Measurements from ENCODE around the gene LSM10. TPM values are rescaled to one million over a fixed set of nuclear protein-coding genes. Genes with fewer than 3 reads are reported as not detected.
A peak's percentile ranks its signal among the peaks of the same experiment; 100 is the strongest.

Gene LSM10
- total and polyA plus RNA-seq, 9 of the 15 experiments (the other 6 are each of a cell fraction or from before 2014, with no cell fraction given) = 13.2 to 146 (median 68.9) TPM

- TF ChIP-seq SOX6 (IDR thresholded peaks at IDR 0.05) (peak; percentile 84), LEF1 (IDR thresholded peaks at IDR 0.05) (peak; percentile 86), ZNF311 (CRISPR knock-in tag; IDR thresholded peaks at IDR 0.05) (peak; percentile 76; the same call in 1 of the 2 replicates), TGIF2 (CRISPR knock-in tag; IDR thresholded peaks at IDR 0.05) (no peak; the same call in 1 of the 2 replicates), MYBL2 (IDR thresholded peaks at IDR 0.05; ENCODE audit: low read depth) (no peak), MYBL2 (CRISPR knock-in tag; IDR thresholded peaks at IDR 0.05; ENCODE audit: borderline replicate concordance) (no peak), RBM25 (IDR thresholded peaks at IDR 0.05; ENCODE audit: low read depth, low read length, severe bottlenecking) (no peak), TBP (optimal IDR thresholded peaks at IDR 0.05; ENCODE audit: low read depth, low read length) (peak; percentile 95), BRD4 (IDR thresholded peaks at IDR 0.05) (peak; percentile 99), CREB1 (IDR thresholded peaks at IDR 0.05) (0 out of 2 replicates have a peak, but pooled peaks have one; percentile 11), CREB1 (CRISPR knock-in tag; IDR thresholded peaks at IDR 0.05) (peak; percentile 54; the same call in 1 of the 2 replicates), CBFA2T3 (IDR thresholded peaks at IDR 0.05) (peak; percentile 42; the same call in 1 of the 2 replicates), JUN (IDR thresholded peaks at IDR 0.05; ENCODE audit: borderline replicate concordance, low read depth, low read length) (peak; percentile 100), JUN (CRISPR knock-in tag; IDR thresholded peaks at IDR 0.05; ENCODE audit: borderline replicate concordance) (peak; percentile 99), USF2 (CRISPR knock-in tag; IDR thresholded peaks at IDR 0.05) (no peak), ZNF224 (CRISPR knock-in tag; IDR thresholded peaks at IDR 0.05) (peak; percentile 69; the same call in 1 of the 2 replicates), NFATC3 (IDR thresholded peaks at IDR 0.05) (peak; percentile 84), ZNF431 (CRISPR knock-in tag; IDR thresholded peaks at IDR 0.05) (no peak; the same call in 1 of the 2 replicates), PHB (CRISPR knock-in tag; IDR thresholded peaks at IDR 0.05) (peak; percentile 77), ZNF174 (CRISPR knock-in tag; IDR thresholded peaks at IDR 0.05) (no peak)
- TF ChIP-seq, protein P1, sequence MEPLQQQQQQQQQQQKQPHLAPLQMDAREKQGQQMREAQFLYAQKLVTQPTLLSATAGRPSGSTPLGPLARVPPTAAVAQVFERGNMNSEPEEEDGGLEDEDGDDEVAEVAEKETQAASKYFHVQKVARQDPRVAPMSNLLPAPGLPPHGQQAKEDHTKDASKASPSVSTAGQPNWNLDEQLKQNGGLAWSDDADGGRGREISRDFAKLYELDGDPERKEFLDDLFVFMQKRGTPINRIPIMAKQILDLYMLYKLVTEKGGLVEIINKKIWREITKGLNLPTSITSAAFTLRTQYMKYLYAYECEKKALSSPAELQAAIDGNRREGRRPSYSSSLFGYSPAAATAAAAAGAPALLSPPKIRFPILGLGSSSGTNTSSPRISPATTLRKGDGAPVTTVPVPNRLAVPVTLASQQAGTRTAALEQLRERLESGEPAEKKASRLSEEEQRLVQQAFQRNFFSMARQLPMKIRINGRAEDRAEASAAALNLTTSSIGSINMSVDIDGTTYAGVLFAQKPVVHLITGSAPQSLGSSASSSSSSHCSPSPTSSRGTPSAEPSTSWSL (CRISPR knock-in tag; IDR thresholded peaks at IDR 0.05; ENCODE audit: borderline replicate concordance) = 0 out of 2 replicates have a peak, but pooled peaks have one; percentile 43
- TF ChIP-seq, protein P2, sequence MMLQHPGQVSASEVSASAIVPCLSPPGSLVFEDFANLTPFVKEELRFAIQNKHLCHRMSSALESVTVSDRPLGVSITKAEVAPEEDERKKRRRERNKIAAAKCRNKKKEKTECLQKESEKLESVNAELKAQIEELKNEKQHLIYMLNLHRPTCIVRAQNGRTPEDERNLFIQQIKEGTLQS (IDR thresholded peaks at IDR 0.05) = peak; percentile 100
- TF ChIP-seq, protein P2 (CRISPR knock-in tag; conservative IDR thresholded peaks at IDR 0.05) = peak; percentile 100
- TF ChIP-seq, protein P3, sequence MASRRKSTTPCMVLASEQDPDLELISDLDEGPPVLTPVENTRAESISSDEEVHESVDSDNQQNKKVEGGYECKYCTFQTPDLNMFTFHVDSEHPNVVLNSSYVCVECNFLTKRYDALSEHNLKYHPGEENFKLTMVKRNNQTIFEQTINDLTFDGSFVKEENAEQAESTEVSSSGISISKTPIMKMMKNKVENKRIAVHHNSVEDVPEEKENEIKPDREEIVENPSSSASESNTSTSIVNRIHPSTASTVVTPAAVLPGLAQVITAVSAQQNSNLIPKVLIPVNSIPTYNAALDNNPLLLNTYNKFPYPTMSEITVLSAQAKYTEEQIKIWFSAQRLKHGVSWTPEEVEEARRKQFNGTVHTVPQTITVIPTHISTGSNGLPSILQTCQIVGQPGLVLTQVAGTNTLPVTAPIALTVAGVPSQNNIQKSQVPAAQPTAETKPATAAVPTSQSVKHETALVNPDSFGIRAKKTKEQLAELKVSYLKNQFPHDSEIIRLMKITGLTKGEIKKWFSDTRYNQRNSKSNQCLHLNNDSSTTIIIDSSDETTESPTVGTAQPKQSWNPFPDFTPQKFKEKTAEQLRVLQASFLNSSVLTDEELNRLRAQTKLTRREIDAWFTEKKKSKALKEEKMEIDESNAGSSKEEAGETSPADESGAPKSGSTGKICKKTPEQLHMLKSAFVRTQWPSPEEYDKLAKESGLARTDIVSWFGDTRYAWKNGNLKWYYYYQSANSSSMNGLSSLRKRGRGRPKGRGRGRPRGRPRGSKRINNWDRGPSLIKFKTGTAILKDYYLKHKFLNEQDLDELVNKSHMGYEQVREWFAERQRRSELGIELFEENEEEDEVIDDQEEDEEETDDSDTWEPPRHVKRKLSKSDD (conservative IDR thresholded peaks at IDR 0.05; ENCODE audit: low read length) = no peak
These were observed 11.2 kb downstream of the LSM10 start (continued) for GRCh38 chr1:36386265-36387140.

Measured in K562 (cell line).